ENCODE results near the gene LRRC25.
A peak's percentile ranks its signal among the peaks of the same experiment; 100 is the strongest.

LRRC25 gene

GRCh38 chr19:18419195-18419698 lies 21.8 kb upstream of the LRRC25 start, which contains the start of gene SSBP4:
TSS of gene SSBP4 (plus strand) at chr19:18419398. CDS start at chr19:18419649, 251 bp downstream.
- no peaks in the 10 kb centered on the region for H3K36me3 ChIP-seq (ENCODE audit: control insufficient read depth, insufficient read depth, low read length)
- H3K4me1 ChIP-seq (ENCODE audit: control insufficient read depth, insufficient read depth, low read length): peaks cover 12% of the 10 kb centered on the region

GRCh38 chr19:18418483-18419194 lies 21.2 kb upstream of the LRRC25 start:
- peaks cover 9% of the 10 kb centered on the region for H3K4me1 ChIP-seq (ENCODE audit: control insufficient read depth, insufficient read depth, low read length)
- H3K36me3 ChIP-seq (ENCODE audit: control insufficient read depth, insufficient read depth, low read length): no peaks in the 10 kb centered on the region
- H3K9ac ChIP-seq (ENCODE audit: low read depth, low read length): no peak overlapping the region
- peak overlapping the region; percentile 72 for H3K4me3 ChIP-seq (ENCODE audit: low read depth, low read length)
- no peaks in the 10 kb centered on the region for H3K9me3 ChIP-seq (ENCODE audit: control insufficient read depth, insufficient read depth, low read length)
- peaks cover 15% of the 10 kb centered on the region for H3K27me3 ChIP-seq (ENCODE audit: control insufficient read depth, insufficient read depth, low read length)

More at GRCh38 chr19:18419195-18419698, 21.8 kb upstream of the LRRC25 start, which contains the start of gene SSBP4:
- Histone ChIP-seq H3K9ac (ENCODE audit: low read depth, low read length) (no peak within 1 kb of the TSS), H3K27me3 (ENCODE audit: control insufficient read depth, insufficient read depth, low read length) (peaks cover 15% of the 10 kb centered on the region), H3K9me3 (ENCODE audit: control insufficient read depth, insufficient read depth, low read length) (no peaks in the 10 kb centered on the region), H3K4me3 (ENCODE audit: low read depth, low read length) (peak within 1 kb of the TSS; percentile 72)

- Histone ChIP-seq H3K9ac (ENCODE audit: low read depth, low read length) (no peak overlapping the region), H3K4me3 (ENCODE audit: low read depth, low read length) (peak overlapping the region; percentile 72), H3K4me1 (ENCODE audit: control insufficient read depth, insufficient read depth, low read length) (peaks cover 9% of the 10 kb centered on the region)
Measured at GRCh38 chr19:18418029-18418482, 20.6 kb upstream of the LRRC25 start.

GRCh38 chr19:18417250-18418028 lies 20.0 kb upstream of the LRRC25 start:
- Histone ChIP-seq H3K4me3 (ENCODE audit: low read depth, low read length) (peak overlapping the region; percentile 72), H3K36me3 (ENCODE audit: control insufficient read depth, insufficient read depth, low read length) (no peaks in the 10 kb centered on the region), H3K27me3 (ENCODE audit: control insufficient read depth, insufficient read depth, low read length) (peaks cover 16% of the 10 kb centered on the region), H3K9ac (ENCODE audit: low read depth, low read length) (no peak overlapping the region), H3K4me1 (ENCODE audit: control insufficient read depth, insufficient read depth, low read length) (peaks cover 9% of the 10 kb centered on the region), H3K9me3 (ENCODE audit: control insufficient read depth, insufficient read depth, low read length) (no peaks in the 10 kb centered on the region)

More at GRCh38 chr19:18418029-18418482, 20.6 kb upstream of the LRRC25 start:
- Histone ChIP-seq H3K9me3 (ENCODE audit: control insufficient read depth, insufficient read depth, low read length) (no peaks in the 10 kb centered on the region), H3K36me3 (ENCODE audit: control insufficient read depth, insufficient read depth, low read length) (no peaks in the 10 kb centered on the region), H3K27me3 (ENCODE audit: control insufficient read depth, insufficient read depth, low read length) (peaks cover 15% of the 10 kb centered on the region)

GRCh38 chr19:18416778-18417249 lies 19.4 kb upstream of the LRRC25 start:
- H3K36me3 ChIP-seq (ENCODE audit: control insufficient read depth, insufficient read depth, low read length): no peaks in the 10 kb centered on the region
- H3K9ac ChIP-seq (ENCODE audit: low read depth, low read length): no peak overlapping the region
- peaks cover 9% of the 10 kb centered on the region for H3K4me1 ChIP-seq (ENCODE audit: control insufficient read depth, insufficient read depth, low read length)
- H3K27me3 ChIP-seq (ENCODE audit: control insufficient read depth, insufficient read depth, low read length): peaks cover 17% of the 10 kb centered on the region
- H3K9me3 ChIP-seq (ENCODE audit: control insufficient read depth, insufficient read depth, low read length): no peaks in the 10 kb centered on the region
- H3K4me3 ChIP-seq (ENCODE audit: low read depth, low read length): peak overlapping the region; percentile 72

GRCh38 chr19:18415178-18415867 lies 17.9 kb upstream of the LRRC25 start:
- no peaks in the 10 kb centered on the region for H3K36me3 ChIP-seq (ENCODE audit: control insufficient read depth, insufficient read depth, low read length)
- H3K4me3 ChIP-seq (ENCODE audit: low read depth, low read length): no peak overlapping the region
- H3K27me3 ChIP-seq (ENCODE audit: control insufficient read depth, insufficient read depth, low read length): peaks cover 16% of the 10 kb centered on the region
- no peak overlapping the region for H3K9ac ChIP-seq (ENCODE audit: low read depth, low read length)
- H3K9me3 ChIP-seq (ENCODE audit: control insufficient read depth, insufficient read depth, low read length): no peaks in the 10 kb centered on the region
- peaks cover 9% of the 10 kb centered on the region for H3K4me1 ChIP-seq (ENCODE audit: control insufficient read depth, insufficient read depth, low read length)

- Histone ChIP-seq H3K4me3 (ENCODE audit: low read depth, low read length) (no peak overlapping the region), H3K4me1 (ENCODE audit: control insufficient read depth, insufficient read depth, low read length) (peaks cover 9% of the 10 kb centered on the region), H3K36me3 (ENCODE audit: control insufficient read depth, insufficient read depth, low read length) (no peaks in the 10 kb centered on the region), H3K9ac (ENCODE audit: low read depth, low read length) (no peak overlapping the region), H3K27me3 (ENCODE audit: control insufficient read depth, insufficient read depth, low read length) (peaks cover 14% of the 10 kb centered on the region), H3K9me3 (ENCODE audit: control insufficient read depth, insufficient read depth, low read length) (no peaks in the 10 kb centered on the region)
Measured at GRCh38 chr19:18414504-18415177, 17.2 kb upstream of the LRRC25 start.

GRCh38 chr19:18412610-18413239 lies 15.3 kb upstream of the LRRC25 start:
- peaks cover 2% of the 10 kb centered on the region for H3K27me3 ChIP-seq (ENCODE audit: control insufficient read depth, insufficient read depth, low read length)
- no peaks in the 10 kb centered on the region for H3K9me3 ChIP-seq (ENCODE audit: control insufficient read depth, insufficient read depth, low read length)
- H3K4me1 ChIP-seq (ENCODE audit: control insufficient read depth, insufficient read depth, low read length): peaks cover 7% of the 10 kb centered on the region
- no peak overlapping the region for H3K9ac ChIP-seq (ENCODE audit: low read depth, low read length)
- no peaks in the 10 kb centered on the region for H3K36me3 ChIP-seq (ENCODE audit: control insufficient read depth, insufficient read depth, low read length)
- H3K4me3 ChIP-seq (ENCODE audit: low read depth, low read length): no peak overlapping the region

GRCh38 chr19:18408053-18408476 lies 10.6 kb upstream of the LRRC25 start:
- Histone ChIP-seq H3K9ac (ENCODE audit: low read depth, low read length) (no peak overlapping the region), H3K27me3 (ENCODE audit: control insufficient read depth, insufficient read depth, low read length) (peaks cover 2% of the 10 kb centered on the region), H3K4me1 (ENCODE audit: control insufficient read depth, insufficient read depth, low read length) (no peaks in the 10 kb centered on the region), H3K9me3 (ENCODE audit: control insufficient read depth, insufficient read depth, low read length) (no peaks in the 10 kb centered on the region), H3K36me3 (ENCODE audit: control insufficient read depth, insufficient read depth, low read length) (no peaks in the 10 kb centered on the region), H3K4me3 (ENCODE audit: low read depth, low read length) (no peak overlapping the region)

- H3K9me3 ChIP-seq (ENCODE audit: control insufficient read depth, insufficient read depth, low read length): no peaks in the 10 kb centered on the region
- H3K4me3 ChIP-seq (ENCODE audit: low read depth, low read length): no peak overlapping the region
- no peaks in the 10 kb centered on the region for H3K36me3 ChIP-seq (ENCODE audit: control insufficient read depth, insufficient read depth, low read length)
- no peaks in the 10 kb centered on the region for H3K4me1 ChIP-seq (ENCODE audit: control insufficient read depth, insufficient read depth, low read length)
- no peaks in the 10 kb centered on the region for H3K27me3 ChIP-seq (ENCODE audit: control insufficient read depth, insufficient read depth, low read length)
- H3K9ac ChIP-seq (ENCODE audit: low read depth, low read length): no peak overlapping the region
Measured at GRCh38 chr19:18406749-18407148, 9.3 kb upstream of the LRRC25 start.
